ENCODE results near the gene RAMP3.
"Not testable (repeated sequence)": the region's sequence is repeated elsewhere in the genome, so short reads cannot be mapped to it uniquely, and the experiment has no call there.

The RAMP3 gene, protein sequence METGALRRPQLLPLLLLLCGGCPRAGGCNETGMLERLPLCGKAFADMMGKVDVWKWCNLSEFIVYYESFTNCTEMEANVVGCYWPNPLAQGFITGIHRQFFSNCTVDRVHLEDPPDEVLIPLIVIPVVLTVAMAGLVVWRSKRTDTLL

DNA sequence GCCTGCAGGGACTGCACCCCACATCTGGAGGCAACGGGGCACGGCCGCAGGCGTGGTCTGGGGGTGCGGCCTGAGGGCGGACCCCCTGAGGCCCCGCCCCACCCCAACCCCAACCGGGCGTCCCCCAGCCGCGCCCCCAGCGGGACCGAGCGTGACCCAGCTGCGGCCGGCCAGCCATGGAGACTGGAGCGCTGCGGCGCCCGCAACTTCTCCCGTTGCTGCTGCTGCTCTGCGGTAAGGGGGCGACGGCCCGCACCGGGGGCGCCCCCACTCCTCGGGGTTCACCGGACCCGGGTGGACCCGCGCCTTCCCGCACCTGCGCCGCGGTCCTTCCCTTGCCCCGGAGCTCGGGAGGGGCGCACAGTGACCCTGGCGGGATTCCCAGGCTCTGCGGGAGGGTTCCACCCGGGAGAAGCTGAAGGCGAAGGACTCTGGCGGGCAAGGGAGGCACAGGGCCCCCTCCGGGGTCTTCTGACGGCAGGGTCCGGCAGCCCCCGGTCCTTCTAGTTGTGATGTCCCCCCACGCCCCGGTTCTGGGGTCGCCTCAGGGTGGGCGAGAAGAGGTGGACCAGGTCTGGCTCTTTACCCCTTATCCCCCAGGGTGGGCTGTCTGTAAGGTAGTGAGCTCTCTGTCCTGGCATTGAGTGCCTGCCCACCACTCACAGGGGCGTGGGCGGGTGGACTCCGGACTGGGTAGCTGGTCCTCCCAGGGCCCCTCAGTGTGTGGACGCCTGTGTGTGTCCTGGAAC, at the start of gene RAMP3:
RAMP3 (plus strand) TSS at position 139 of the 749 bp plus-strand sequence; CDS start at position 177, 38 bp downstream.
- DNase-seq = no peak

DNA sequence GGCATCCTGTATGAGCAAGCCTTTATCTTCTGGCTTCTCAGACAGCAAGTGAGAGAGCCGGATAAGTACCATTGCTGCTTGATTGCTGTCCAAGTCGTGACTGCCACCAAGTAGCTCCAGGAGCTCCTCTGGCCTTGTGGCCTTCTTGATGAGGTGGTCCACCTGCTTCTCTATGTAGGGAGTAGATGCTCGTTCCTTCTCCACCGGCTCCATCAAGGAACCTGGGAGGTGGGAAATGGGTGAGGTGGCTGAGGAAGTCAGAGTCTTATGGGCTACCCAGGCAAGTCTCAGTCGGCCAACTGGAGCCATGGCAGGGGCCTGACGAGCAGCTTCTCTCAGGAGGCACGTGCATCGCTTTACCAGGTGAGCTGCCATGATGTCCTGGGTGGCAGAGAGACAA, 48.7 kb upstream of the RAMP3 start:
- no peak for DNase-seq

DNA sequence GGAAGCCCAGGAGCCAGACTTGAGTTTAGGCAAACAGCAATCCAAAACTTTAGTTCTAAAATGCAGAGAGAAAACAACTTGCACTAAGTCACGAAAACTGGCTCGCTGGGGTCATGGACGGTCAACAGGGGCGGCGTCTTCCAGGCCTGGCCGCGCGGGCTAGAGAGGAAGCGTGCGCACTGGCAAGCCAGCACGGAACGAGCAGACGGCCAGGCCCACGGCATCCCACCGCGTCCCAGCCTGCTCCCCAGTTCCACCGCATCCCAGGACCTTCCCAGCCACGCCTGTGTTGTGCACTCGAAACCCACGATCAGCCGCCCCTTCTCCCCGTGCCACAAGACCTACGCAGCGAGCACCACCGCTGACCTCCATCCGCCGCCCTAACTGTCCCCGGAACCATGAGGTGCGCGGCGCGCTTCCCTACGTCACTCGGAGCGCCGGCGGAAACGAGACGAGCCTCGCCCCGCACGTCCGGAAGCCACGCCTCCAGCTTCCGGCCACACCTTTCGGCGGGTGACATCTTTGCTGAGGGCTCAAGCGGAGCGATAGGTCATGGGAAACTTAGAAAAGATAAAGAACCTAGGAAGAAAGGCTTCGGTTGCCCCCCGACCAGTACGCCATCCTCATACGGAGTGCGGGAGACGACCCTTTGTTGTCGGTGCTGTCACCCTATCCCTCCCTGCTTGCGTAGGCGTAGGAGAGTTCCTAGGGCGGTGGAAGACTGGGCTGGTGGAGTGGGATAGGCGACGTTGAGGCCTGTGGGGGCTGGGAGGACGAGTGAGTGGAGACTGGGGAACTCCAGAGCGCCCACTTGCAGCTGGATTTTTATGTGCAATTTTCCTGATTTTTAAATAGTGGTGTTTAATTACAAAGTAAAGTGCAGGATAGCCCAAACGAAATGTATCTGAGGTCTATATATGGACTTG, 46.0 kb upstream of the RAMP3 start, which contains the start of gene TBRG4:
TBRG4 (minus strand) TSS at position 400 of the 926 bp plus-strand sequence. CDS start 2,460 bp downstream, outside the sequence.
- DNase-seq = peak; percentile 94

DNA sequence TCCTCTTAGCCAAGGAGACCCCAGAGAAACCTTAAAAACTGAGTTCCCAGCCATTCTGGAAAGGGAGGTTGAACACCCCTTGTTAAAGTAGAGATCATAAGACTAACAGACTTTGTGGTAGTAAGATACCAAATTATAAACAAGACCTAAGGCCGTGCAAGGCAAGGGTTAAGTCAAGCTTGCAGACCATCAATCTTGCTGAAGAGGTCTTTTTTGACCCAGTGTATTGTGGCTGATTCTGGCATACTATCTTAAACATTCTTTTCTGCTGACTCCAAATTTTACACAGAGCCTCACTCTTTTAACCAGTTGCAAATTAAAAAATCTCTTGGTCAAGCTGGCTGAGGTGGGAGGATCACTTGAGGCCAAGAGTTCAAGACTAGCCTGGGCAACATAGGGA, 44.9 kb upstream of the RAMP3 start:
- no peak for DNase-seq

DNA sequence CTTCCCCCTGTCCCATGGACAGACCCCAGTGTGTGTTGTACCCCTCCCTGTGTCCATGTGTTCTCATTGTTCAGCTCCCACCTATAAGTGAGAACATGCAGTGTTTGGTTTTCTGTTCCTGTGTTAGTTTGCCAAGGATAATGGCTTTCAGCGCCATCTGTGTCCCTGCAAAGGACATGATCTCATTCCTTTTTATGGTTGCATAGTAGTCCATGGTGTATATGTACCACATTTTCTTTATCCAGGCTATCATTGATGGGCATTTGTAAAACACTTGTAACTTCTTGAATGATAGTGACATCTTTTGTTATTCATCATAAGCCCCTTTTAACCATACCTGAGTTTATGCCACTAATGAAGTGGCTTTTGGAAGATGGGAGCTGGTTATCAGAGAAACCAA, 43.3 kb upstream of the RAMP3 start:
- not testable (repeated sequence) for DNase-seq

DNA sequence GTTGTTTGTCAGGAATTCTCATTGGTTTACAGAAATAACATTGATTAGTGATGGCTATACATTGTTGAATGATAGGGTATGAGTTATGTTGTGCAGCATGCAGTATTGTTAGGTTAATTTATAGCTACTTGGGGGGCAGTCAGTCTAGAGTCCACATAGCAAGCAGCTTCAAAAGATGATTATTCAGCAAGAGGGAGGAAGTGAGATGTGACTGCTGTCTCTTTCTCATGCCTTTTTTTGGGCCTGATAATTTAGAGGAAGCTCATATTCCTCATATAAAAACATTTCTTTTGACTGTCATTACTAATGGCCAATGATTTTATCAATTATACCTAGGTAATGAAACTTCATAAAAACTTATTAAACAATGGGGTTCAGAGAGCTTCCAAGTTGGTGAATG, 42.7 kb upstream of the RAMP3 start:
- no peak for DNase-seq

DNA sequence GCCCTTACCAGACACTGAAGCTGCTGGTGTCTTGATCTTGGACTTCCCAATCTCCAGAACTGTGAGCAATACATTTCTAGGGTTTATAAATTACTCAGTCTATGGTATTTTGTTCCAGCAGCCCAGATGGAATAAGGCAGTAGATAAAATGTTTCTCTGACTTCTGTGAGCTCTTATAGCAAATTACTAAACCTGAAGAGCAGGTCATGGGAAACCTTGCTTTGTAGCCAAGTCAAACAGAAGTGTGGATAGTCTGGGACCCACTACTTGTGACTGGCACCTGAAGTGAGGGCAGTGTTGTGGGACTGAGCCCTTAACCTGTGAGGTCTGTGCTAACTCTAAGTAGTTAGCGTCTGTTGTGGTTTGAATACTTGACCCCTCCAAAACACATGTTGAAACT, 41.5 kb upstream of the RAMP3 start:
- no peak for DNase-seq

DNA sequence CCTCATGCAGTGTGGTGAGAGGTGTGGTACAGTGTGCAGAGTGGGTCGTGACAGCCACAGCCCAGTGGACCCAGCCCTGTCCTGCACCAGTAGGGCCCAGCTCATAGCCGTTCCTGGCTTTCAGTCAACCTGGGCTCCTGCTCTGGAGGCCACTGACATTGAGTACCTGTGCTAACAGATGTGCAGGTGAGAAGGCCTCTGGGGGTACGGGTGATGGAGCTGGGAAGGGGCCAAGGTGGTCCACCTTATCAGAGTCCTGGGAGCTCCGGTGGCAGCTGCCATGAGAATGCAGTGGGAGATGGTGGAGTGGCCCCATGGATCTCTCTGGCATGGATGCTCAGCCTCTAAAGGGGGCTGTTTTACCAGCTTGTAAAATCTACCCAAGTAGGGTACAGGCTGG, 40.0 kb upstream of the RAMP3 start:
- no peak for DNase-seq

DNA sequence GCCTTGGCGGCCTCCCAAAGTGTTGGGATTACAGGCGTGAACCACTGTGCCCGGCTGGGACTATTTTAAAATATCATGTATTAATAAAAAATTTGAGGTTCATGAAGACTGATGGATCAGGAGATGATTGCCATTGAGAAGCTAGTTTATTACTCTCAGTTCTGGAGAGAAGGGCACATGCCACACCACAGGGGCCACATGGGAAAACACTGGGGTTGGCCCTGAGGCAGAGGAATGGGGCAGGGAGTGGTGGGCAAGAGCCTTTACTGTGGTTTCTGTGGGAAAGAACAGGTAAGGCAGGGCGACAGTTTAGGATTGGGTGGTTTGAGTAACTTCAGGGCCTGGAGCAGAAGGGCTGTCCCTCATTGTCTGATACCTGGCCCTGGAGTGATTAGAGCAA, 39.3 kb upstream of the RAMP3 start:
- no peak for DNase-seq

DNA sequence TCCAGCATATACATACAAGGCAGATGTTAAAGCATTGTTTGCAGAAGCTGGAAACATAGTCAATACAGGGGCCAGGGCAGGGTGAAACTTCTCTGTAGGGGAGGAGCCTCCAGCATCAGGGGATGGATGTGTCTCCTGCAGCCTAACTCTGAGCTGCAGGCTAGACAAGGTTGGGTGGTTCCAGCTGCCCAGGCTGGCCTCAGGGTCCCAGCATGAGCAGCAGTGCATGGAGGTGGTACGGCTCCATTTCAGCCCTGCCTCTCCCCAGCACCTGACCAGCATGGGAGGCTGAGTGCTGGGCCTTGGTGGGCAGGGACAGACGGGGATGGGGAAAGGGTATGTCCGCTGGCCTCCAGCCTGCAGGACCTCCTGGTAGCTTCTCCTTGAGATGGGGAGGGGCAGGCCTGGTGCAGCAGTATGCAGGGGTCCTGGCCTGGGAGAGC, 38.7 kb upstream of the RAMP3 start:
- no peak for DNase-seq

DNA sequence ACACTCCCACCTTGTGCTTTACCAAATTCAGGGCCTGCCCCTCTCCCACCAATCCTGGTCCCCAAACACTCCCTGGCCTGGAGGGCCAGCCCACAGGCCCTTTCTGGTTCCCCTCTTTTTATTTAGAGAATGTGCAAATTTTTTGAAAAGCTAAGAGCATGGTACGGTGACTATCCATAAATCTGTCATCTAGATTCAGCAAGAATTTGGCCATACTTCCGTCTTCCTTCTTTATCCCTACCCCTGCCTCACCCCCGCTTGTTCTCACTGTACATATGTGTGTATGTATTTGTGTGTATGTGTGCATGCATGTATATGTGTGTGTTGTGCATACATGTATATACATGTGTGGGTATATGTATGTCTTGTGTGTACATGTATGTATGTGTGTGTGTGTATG, 38.0 kb upstream of the RAMP3 start:
- no peak for DNase-seq

DNA sequence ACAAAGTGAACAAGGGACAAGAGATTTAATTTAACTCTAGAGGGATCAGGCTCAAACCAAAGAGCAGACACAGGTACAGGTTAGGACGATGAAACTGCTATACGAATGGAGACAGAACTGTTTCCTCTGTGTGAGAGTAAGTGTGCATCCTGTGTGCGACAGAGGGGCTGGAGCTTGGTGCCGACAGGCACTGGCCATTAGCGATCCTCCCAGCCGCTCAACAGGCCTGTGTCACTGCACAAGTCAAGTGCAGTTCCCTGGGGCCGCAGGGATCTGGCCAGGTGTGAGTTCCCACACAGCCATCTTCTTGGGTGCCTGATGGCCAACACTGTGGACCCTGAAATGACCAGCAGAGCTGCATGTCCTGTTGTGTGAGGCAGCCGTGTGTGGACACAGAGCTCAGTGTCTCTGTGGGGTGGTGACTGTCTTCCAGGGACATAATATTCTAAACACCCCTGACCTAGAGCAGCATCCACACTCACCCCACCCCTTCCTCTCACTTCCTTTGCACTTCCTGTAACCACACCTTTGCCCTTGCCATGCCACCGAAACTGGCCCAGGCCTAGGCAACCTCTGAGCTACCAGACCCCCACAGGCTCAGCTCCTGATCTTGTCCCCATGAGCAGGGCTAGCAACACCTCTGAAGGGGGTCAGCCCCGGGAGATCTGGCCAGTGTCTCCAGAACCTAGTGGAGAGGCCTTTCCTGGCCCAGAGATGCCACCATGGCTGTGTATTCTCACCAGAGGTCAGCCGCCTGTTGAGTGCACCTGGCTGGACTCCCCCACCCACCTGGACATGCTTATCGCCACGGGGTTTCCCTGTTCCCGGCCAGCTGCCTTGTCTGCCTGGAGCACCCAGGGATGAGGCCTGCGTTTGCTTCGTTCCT, 34.4 kb upstream of the RAMP3 start:
- no peak for DNase-seq

DNA sequence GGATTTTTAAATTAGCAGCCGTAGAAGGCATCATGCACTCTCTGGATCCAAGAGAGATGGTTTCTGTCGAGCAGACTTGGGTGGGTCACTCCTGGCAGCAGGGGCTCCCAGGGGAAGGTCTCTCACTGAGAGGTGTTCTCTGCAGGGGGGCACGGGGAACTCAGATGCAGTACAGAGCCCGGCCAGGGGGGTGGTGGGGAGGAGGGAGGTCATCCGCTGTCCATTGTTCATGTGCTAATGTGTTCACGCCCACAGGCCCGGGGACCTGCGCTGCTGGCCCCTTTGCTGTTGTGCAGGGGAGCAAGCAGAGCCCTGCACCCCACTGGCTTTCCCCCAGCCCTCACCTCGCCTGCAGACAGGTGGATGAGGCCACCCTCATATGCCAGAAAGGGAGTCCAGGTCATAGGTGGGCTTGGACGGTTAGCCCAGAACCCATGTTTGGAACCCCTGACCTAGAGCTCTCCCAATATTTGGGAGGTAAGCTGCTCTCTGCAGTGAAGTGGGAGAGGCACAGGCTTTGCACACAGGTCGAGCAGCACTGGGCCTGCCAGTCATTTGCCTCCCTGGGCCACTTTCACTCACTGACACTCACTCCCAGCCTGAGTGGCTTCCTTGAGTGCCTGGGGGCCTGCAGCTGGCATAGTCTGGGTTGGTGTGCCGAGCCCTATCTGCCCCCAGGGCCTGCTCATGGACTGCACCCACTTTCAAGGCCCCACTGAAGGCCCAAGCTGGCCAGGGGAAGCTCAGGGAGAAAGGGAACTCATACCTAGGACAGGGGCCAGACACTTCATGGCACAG, 33.5 kb upstream of the RAMP3 start:
- DNase-seq = no peak

DNA sequence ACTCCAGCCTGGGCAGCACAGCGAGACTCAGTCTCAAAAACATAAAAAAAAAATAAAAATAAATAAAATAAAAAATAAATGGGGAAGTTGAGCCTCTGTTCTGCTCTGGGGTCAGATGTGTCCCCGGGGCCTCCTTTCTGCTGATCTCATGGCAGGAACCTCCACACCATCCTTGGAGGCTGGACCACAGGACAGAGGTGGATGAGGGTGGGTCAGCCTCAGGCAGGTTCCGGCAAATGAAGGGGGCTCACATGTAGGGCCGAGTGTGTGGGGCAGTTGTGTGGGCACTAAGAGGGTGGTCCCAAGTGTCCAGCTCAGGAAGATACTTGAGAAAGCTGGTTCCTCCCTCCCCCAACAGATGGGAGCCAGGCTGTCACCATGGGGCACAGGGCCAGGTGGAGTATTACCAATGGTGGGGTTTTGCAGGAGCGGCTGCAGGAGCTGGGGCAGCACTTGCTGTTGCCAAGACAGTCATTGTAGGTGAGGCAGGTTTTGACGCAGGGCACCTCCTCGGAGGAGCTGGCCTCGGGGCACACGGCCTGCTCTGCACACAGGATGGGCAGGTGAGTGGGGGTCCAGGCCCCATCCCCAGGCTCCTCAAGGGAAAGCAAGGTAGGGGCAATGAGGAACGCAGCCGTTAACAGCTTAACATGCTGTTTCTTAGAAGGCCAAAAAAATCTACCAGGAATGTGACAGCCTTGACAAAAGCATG, 32.2 kb upstream of the RAMP3 start:
- DNase-seq = no peak

DNA sequence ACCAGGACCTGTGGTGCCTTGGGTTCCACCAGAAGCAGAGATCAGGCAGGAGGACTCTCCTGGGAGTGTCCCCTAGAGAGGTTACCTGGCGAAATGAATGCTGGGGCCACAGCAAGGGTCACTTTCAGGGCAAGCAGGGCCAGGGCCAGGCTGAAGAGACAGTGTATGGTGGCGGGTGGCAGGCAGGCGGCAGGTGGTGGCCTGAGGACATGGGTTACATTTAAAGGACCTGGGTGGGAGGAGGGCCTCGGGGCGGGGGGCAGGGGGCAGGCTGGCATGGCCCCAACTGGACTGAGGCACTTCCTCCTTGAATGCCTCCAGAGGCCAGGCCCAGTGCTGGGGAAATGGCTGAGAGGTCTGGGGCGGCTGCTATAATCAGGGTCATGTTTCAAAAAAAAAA, 31.4 kb upstream of the RAMP3 start:
- DNase-seq = no peak

DNA sequence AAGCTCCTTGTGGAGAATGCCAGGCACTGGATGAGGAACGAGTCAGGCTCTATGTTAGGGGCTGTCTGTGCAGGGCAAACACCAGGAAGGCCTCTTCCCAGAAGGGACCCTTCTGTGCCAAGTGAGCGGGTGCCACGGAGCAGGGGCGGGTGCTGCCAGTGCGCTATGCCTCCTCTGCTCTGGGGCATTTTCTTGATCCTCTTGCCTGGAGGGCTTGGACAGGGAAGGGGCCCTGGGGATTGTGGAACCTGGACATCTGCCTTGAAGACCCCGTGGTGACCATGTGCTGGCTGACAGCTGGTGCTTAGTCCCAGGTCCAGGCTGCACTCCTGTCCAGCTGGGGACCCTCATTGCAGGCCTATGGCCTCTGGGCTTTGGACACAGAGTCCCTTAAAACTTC, 30.7 kb upstream of the RAMP3 start:
- DNase-seq = no peak

DNA sequence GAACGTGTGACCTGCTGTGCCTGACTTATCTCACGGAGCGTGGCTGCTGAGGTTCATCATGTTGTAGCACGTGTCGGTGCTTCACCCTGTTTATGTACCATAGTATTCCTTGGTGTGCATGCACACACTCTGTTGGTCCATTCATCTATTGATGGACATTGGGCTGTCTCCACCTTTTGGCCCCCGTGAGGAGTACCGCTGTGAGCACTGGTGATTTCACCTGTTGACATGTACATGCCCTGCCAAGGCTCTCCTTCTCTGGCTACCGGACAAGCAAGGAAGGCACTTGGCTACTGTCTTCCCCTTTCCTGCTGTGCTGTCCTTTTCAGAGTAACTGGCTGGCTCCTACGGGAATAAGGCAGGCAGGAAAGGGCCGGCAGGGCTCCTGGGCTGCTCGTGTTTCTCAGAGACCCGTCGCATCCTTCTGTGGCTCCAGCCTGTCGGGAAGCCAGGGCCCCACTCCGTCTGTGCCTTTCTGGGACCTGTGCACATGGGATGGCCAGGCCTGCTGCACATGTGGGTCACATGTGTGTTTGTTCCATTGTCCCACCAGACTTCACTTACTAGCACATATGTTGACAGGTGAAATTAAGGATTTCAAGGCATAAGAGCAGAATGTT, 28.3 kb upstream of the RAMP3 start:
- DNase-seq = no peak

DNA sequence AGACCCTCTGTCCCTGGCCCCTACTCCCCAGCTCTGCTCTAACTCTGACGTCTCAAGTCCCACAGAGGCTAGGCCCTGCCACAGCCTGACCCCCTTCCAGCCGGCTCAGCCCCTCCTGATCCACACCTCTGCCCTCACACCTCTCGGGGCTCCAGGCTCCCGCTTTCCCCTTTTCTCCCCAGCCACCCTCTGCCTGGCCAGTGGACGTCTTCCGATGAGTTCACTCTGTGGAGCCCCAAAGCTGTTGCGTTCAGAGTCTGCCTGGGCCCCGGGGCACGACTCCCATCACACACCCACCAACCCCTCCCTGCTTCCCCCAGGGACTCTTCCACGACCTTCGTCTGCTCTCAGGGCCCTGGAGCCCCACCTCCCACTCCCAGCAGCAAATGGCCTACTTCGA, 27.7 kb upstream of the RAMP3 start:
- DNase-seq = no peak

DNA sequence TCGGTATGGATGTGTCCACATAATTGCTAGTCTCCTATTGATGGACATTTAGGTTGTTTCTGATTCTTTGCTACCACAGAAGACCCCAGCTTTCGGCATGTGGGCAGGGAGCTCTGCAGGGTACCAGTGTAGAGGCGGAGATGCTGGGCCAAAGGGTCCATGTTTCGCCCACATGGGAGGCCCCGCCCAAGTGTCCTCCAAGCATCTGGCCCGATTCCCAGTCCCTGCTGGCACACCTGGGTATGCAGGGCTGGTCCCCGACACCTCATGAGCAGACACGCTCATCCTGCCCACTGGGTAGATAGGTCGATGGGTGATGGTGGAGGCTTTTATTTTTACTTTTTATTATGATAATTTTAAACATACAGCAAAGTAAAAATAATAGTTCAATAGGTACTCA, 26.7 kb upstream of the RAMP3 start:
- DNase-seq = no peak

DNA sequence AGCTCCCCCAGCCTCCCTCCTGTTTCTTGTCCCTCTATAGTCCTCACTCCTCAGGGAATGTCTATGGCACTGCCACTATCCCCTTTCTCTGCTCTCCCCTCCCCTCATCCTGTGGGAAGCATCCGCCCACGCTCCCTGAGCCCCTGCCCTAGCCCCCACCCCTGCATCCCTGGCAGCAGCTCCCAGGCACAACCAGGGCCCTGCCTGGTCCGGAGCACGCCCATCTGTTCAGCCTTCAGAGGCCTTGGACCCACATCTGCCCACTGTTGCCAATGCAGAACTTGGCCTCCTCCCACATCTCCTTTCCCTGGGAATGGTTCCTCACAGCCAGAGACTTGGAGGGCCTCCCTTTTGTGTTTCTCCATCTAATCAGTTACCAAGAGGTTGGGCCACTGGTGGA, 25.7 kb upstream of the RAMP3 start:
- no peak for DNase-seq

All from midbrain (tissue), 1 donor.